Lung microvascular endothelial cell (primary cell): ENCODE measurements around the gene COG7. TPM values are rescaled to one million over a fixed set of nuclear protein-coding genes. Genes with fewer than 3 reads are reported as not detected.
"Not testable (repeated sequence)": the region's sequence is repeated elsewhere in the genome, so short reads cannot be mapped to it uniquely, and the experiment has no call there.

ENCODE experiments used
- DNase-seq, 2 donors: peaks; one replicate each; pipeline versions ENCODE4 v3.0.0 to v3.0.0-alpha.2; 2010; ENCODE audit warnings: low read depth in 2 of 2
- total RNA-seq: library from RNA; depleted of rRNA; stranded (reverse); fragments of >200 nt; gene quantifications from 2 replicates; pipeline ENCODE4 v1.2.1, GENCODE V29; 2014

COG7 gene
- total RNA-seq, 1 donor from 2014 or later: 10.9 TPM

DNA sequence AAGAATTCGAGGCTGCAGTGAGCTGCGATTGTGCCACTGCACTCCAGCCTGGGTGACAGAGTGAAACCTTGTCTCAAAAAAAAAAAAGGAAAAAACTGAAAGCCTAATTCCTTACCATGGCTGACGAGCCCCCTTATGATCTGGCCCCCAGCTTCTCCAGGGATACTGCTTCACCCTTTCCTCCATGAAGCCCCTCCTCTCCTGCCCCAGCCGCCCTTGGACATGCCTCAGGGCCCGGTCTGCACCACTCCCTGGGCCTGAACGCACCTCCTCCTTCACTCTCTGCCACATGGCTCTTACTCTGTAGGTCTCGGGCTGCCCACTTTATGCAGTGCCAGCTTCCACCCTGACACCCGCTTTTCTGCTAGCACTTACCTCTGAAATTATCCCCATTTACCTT lies 65.3 kb downstream of the COG7 start:
- no peak for DNase-seq

- no peak for DNase-seq
Measured at GRCh38 chr16:23385441-23385840, 67.5 kb downstream of the COG7 start.

DNA sequence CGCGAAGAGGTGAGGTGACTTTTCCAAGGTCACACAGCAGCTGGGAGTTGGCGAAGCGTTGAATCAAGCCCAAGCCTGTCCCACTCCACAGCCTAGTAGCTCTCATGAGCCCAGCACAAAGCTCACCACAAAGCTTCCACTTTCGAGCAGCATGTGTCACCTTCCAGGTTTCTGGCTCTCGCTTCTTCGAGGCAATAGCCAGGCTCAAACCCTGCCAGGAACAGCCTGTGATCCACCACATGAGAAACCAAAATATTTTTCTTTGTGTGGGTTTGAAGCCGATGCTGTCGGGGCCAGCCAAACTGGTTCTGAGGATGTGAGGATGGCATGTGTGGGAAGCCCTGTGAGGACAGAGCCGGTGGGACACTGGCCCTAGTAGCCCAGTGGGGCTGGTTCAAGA lies 68.1 kb downstream of the COG7 start:
- DNase-seq: no peak

DNA sequence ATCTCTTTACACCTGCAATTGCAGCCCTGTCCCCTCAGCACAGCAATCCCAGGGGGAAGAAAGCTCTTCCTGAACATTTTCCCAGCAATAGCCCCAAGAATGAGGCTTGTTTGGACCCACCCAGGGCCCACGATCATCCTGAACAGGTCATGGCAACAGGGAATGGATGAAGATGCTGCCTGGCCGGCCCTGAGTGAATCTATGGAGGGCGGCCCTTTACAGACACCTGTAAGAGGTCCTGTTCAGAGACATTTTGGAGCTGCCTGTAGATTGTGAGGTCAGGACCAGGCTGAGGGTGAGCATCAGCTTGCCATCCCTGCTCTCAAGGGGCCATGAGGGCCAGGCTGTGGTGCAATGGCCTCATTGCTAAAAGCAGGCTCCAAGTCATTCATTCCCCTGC lies 69.1 kb downstream of the COG7 start:
- no peak for DNase-seq

- DNase-seq: no peak
Measured at GRCh38 chr16:23382279-23382678, 70.7 kb downstream of the COG7 start.

DNA sequence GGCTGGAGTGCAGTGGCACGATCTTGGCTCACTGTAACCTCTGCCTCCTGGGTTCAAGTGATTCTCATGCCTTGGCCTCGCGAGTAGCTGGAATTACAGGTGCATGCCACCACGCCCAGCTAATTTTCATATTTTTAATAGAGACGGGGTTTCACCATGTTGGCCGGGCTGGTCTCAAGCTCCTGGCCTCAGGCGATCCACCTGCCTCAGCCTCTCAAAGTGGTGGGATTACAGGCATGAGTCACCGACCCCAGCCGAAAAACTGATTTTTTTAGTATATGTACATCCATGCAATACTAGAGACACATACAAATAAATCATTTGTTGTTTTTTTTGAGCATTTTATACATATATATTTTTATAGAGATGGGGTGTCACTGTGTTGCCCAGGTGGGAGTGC lies 71.3 kb downstream of the COG7 start:
- not testable (repeated sequence) for DNase-seq

- no peak for DNase-seq
Measured at GRCh38 chr16:23380501-23380951, 72.5 kb downstream of the COG7 start.

DNA sequence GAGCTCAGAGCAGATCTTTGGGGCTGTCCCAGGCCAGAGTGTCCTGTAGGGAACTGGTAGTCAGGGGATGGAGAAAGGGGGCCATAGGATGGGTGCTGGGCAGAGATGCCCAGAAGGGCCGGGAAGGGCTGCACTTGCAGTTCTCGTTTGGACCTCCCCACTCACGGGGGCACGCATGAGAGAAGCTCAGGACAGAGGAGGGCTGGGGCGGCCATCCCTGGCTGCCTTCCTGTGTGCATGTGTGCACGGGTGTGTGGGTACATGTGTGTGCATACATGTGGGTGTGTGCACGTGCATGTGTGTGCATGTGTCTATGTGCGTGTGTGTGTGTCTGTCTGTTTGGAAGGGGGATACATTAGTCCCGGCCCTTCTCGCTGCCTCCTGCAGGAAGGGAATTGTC lies 73.3 kb downstream of the COG7 start:
- no peak for DNase-seq

GRCh38 chr16:23378921-23379320 lies 74.1 kb downstream of the COG7 start:
- no peak for DNase-seq

GRCh38 chr16:23378256-23378655 lies 74.7 kb downstream of the COG7 start:
- no peak for DNase-seq

DNA sequence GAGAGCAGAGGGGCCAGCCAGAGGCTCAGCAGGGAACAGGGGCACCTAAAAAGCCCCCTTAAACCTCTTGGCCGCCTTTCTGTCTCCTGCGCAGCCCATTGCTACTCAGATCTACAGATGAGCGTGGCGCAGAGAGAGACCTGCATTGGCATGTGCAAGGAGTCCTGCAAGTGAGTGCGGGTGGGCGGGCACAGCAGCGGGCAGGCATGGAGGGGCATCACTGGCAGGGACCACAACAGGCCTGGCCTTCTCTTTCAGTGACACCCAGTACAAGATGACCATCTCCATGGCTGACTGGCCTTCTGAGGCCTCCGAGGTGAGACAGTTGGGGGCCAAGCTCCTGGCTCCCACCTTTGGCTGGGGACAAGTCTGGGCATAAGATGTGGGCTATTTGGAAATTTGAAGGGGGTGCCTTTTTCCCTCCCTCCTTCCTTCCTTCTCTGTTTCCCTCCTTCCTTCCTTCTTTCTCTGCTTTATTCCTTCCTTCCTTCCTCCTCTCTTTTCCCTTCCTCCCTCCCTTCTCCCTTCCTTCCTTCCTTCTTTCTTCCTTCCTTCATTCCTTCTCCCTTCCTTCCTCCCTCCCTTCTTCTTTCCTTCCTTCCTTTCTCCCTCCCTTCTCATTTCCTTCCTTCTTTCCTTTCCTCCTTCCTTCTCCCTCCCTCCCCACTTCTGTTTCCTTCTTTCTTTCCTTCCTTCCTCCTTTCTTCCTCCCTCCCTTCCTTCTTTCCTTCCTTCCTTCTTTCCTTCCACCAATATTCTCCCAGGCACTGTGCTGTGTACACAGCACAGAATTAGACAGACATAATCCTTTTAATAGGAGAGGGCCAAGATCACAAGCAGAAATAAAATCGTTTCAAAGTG lies 75.7 kb downstream of the COG7 start:
- DNase-seq: no peak

DNA sequence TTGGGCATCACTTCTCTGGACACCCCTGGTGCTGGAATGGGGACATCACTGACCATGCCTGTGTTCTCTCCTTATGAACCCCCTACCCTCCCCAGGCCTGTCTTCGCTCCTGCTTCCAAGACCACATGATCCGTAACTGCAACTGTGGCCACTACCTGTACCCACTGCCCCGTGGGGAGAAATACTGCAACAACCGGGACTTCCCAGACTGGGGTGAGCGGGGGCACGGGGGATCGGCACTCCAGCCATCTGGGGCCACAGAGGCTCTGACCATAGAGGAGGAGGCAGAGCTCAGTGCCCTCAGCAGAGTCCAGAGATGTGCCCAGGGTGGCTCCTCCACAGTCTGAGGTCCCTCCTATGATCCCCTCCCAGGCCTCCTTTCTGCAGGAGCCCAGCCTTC lies 77.3 kb downstream of the COG7 start:
- DNase-seq: no peak

- no peak for DNase-seq
Measured at GRCh38 chr16:23374721-23375510, 78.1 kb downstream of the COG7 start.

- no peak for DNase-seq
Measured at GRCh38 chr16:23373436-23374219, 79.4 kb downstream of the COG7 start.

DNA sequence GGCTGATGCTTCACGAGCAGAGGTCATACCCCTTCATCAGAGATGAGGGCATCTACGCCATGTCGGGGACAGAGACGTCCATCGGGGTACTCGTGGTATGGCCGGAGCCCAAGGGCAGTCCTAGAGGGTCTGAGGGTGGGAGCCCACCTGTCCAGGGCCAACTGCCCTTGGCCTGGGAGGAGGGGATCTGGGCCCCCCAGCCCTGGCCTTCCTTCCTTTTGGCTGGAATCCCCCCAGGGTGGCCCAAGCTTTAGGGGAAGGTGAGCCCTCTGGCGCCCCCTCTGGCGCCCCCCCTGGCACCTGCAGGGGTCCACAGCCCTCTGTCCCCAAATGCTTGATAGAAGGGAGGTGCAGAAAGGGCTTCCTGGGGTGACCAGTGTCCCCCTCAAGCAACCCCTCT lies 81.6 kb downstream of the COG7 start:
- DNase-seq: no peak

- no peak for DNase-seq
Measured at GRCh38 chr16:23369416-23369815, 83.6 kb downstream of the COG7 start.

GRCh38 chr16:23368469-23368868 lies 84.5 kb downstream of the COG7 start:
- DNase-seq: peak in 1 of 2 donors; percentile 19

GRCh38 chr16:23367988-23368387 lies 85.0 kb downstream of the COG7 start:
- no peak for DNase-seq

- DNase-seq: no peak
Measured at GRCh38 chr16:23367564-23367963, 85.4 kb downstream of the COG7 start.

DNA sequence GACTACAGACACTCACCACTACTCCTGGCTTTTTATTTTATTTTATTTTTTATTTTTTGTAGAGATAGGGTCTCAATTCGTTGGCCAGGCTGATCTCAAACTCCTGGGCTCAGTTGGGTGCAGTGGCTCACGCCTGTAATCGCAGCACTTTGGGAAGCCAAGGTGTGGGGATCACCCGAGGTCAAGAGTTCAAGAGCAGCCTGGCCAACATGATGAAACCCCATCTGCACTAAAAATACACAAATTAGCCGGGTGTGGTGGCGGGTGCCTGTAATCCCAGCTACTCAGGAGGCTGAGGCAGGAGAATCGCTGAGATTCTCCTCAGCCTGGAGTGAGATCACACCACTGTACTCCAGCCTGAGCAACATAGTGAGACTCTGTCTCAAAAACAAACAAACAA lies 86.6 kb downstream of the COG7 start:
- not testable (repeated sequence) for DNase-seq

DNA sequence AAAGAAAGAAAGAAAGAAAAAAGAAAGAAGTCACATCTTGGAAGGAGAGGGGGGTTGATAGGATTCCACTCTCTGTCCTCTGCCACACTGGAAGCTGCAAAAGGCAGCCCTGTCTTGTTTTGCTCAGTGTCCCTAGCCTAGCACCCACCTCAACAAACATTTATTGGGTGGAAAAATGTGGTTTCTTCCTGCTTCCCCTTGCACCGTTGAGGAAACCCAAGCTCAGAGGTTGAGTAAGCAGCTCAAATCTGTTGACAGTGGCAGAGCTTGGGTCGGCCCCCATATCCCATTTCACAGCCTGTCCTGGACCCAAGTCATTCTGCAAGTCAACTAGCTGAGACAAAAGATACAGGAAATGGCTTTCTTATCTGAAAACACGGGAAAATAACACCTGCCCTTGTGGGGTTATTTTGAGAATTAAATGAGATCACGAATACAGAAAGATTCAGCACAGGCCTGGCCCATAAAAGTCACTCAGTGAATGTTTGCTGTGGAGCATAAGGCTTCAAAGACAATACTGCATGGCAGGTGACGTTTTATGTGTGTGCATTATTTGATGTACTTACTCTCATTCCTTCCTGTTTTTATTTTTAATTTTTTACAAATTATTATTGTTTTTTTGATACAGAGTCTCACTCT lies 87.3 kb downstream of the COG7 start:
- DNase-seq: peak; percentile 89 to 90
